Astrocyte of the cerebellum (primary cell): ENCODE data around the gene TBC1D9.

Source experiments
- DNase-seq: peaks from one replicate; pipeline ENCODE4 v3.0.0-alpha.2; 2011; ENCODE audit warnings: low read depth
- H3K4me3 ChIP-seq: 2 replicates; pipeline ENCODE4 v1.5.1; 2011; ENCODE audit warnings: mild to moderate bottlenecking, low read depth, low read length, moderate library complexity
- CTCF ChIP-seq: IDR thresholded peaks from 2 replicates; pipeline ENCODE4 v1.5.1; 2012; ENCODE audit warnings: low read length, low read depth, moderate library complexity, mild to moderate bottlenecking; ENCODE audit errors: missing control alignments
- in situ Hi-C: cut with HindIII; loops from 2 replicates; pipeline ENCODE4 v1.10.0; 2017; ENCODE audit warnings: low sequenced_read_pairs

Gene TBC1D9

GRCh38 chr4:140622333-140622958, 133.7 kb downstream of the TBC1D9 start:
- in situ Hi-C loops, result no loop called here
- DNase-seq, result no peak
- no peak for TF ChIP-seq CTCF
- H3K4me3 ChIP-seq, result no peak overlapping the region

- DNase-seq, result no peak
- in situ Hi-C loops, result no loop called here
- no peak for TF ChIP-seq CTCF
- H3K4me3 ChIP-seq, result no peak overlapping the region
Measured at GRCh38 chr4:140621161-140621560, 135.0 kb downstream of the TBC1D9 start.

GRCh38 chr4:140617499-140618248, 138.5 kb downstream of the TBC1D9 start:
- DNase-seq, result no peak
- in situ Hi-C loops, result no loop called here
- no peak overlapping the region for H3K4me3 ChIP-seq
- TF ChIP-seq CTCF, result no peak

GRCh38 chr4:140615451-140615850, 140.7 kb downstream of the TBC1D9 start:
- DNase-seq, result no peak
- in situ Hi-C loops, result no loop called here
- H3K4me3 ChIP-seq, result no peak overlapping the region
- TF ChIP-seq CTCF, result no peak

- TF ChIP-seq CTCF, result no peak
- in situ Hi-C loops, result no loop called here
- no peak overlapping the region for H3K4me3 ChIP-seq
- DNase-seq, result no peak
Measured at GRCh38 chr4:140612357-140612756, 143.8 kb downstream of the TBC1D9 start.

- in situ Hi-C loops, result no loop called here
- no peak for TF ChIP-seq CTCF
- H3K4me3 ChIP-seq, result no peak overlapping the region
- DNase-seq, result no peak
Measured at GRCh38 chr4:140611854-140612253, 144.3 kb downstream of the TBC1D9 start.
